H1 (cell line): ENCODE results near the gene MLF2. TPM values are rescaled to one million over a fixed set of nuclear protein-coding genes. Genes with fewer than 3 reads are reported as not detected.

Source experiments
- CBX5 ChIP-seq: fragments of 300-800, 300-1000 bp; sonication (generic); IDR thresholded peaks from 2 replicates; pipeline ENCODE4 v1.7.1; 2016; ENCODE audit warnings: antibody characterized with exemption, low read length, low read depth
- CEBPB ChIP-seq: IDR thresholded peaks from 2 replicates; pipeline ENCODE4 v1.6.1; 2012; ENCODE audit warnings: low read depth, low read length
- POLR2AphosphoS5 ChIP-seq: IDR thresholded peaks from 2 replicates; pipeline ENCODE4 v1.6.1; 2011; ENCODE audit warnings: low read depth, low read length
- RXRA ChIP-seq: IDR thresholded peaks from 2 replicates; pipeline ENCODE4 v1.6.1; 2011; ENCODE audit warnings: low read depth, mild to moderate bottlenecking, low read length, moderate library complexity; ENCODE audit not compliant: insufficient read depth
- YY1 ChIP-seq: IDR thresholded peaks from 2 replicates; pipeline ENCODE4 v1.6.1; 2011; ENCODE audit warnings: low read depth, mild to moderate bottlenecking, low read length
- polyA plus RNA-seq, 7 experiments: library from polyadenylated mRNA; depleted of rRNA in 3 of 7; stranded (reverse) in 5 of 7; unstranded in 2 of 7; fragments of >200 nt in 5 of 7; fragments of 200-250 nt in 2 of 7; gene quantifications; 1 replicate in 5 of 7; 2 replicates in 1 of 7; 4 replicates in 1 of 7; pipeline versions ENCODE4 v1.2.1 to v1.2.3, GENCODE V29; 2011 to 2013; ENCODE audit warnings: missing spikeins in 2 of 7, mixed read lengths in 2 of 7
- total RNA-seq: library from RNA; stranded (reverse); fragmentation: NEBNext Ultra II Directional; extraction: Animal tissue kit (Norgen Biotek cat#: 25700); gene quantifications from 2 replicates; pipeline ENCODE4 v1.2.1, GENCODE V29; 2021
- TF ChIP-seq, protein P1 (sequence below): IDR thresholded peaks from 2 replicates; pipeline ENCODE4 v1.6.1; 2012; ENCODE audit warnings: low read length, inconsistent platforms

The MLF2 gene
- total and polyA plus RNA-seq, 2 of the 8 experiments (the other 6 are each of a cell fraction or from before 2014, with no cell fraction given): 229 to 401 TPM

DNA sequence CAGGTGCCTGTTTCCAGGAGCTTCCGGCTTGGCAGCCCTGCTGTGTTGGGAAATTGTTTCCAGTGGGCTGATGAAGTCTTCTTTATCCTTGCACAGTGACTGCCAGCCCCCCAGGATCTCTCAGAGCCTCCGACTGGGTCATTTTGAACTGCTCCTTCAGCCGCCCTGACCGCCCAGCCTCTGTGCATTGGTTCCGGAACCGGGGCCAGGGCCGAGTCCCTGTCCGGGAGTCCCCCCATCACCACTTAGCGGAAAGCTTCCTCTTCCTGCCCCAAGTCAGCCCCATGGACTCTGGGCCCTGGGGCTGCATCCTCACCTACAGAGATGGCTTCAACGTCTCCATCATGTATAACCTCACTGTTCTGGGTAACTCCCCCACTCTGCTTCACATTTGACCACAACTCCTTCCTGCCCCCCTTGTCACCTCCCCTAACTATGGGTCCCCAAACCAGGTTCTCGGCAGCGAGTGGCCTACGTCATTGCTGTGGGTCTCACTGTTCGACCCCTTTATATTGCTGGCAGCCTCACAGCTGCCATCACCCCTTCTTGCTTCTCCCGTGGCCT lies 21.6 kb upstream of the MLF2 start (continued):
- TF ChIP-seq POLR2AphosphoS5 (no peak), CEBPB (no peak), CBX5 (no peak), YY1 (no peak), RXRA (no peak)
- TF ChIP-seq, protein P1, sequence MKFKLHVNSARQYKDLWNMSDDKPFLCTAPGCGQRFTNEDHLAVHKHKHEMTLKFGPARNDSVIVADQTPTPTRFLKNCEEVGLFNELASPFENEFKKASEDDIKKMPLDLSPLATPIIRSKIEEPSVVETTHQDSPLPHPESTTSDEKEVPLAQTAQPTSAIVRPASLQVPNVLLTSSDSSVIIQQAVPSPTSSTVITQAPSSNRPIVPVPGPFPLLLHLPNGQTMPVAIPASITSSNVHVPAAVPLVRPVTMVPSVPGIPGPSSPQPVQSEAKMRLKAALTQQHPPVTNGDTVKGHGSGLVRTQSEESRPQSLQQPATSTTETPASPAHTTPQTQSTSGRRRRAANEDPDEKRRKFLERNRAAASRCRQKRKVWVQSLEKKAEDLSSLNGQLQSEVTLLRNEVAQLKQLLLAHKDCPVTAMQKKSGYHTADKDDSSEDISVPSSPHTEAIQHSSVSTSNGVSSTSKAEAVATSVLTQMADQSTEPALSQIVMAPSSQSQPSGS: no peak
